Measurements from ENCODE around the gene CTSA.
A peak's percentile ranks its signal among the peaks of the same experiment; 100 is the strongest.

CTSA gene

GRCh38 chr20:45890985-45891983, at the start of gene CTSA, which contains the start of gene NEURL2:
Gene CTSA, plus strand, starts transcription at chr20:45891335. Its CDS starts 234 bp downstream, at chr20:45891569.
Gene NEURL2, minus strand, starts transcription at chr20:45891208. Its CDS starts 217 bp downstream, at chr20:45890991.
- Histone ChIP-seq H2AFZ (ENCODE audit: low read length, unreplicated experiment) (peak within 1 kb of the TSS; percentile 79), H3K36me3 (ENCODE audit: insufficient read depth, low read length) (no peaks in the 10 kb centered on the region), H3K4me3 (ENCODE audit: low read depth, low read length) (peak within 1 kb of the TSS; percentile 81), H3K4me1 (ENCODE audit: control insufficient read depth, insufficient read depth, low read length, unreplicated experiment) (peaks cover 8% of the 10 kb centered on the region), H3K27ac (ENCODE audit: low read depth, low read length) (peak within 1 kb of the TSS; percentile 39; the same call in 1 of the 2 replicates), H3K27me3 (ENCODE audit: insufficient read depth, low read length) (no peaks in the 10 kb centered on the region), H3K79me2 (ENCODE audit: control insufficient read depth, insufficient read depth, low read length, unreplicated experiment) (peaks cover 5% of the 10 kb centered on the region)

- Histone ChIP-seq H3K27ac (ENCODE audit: low read depth, low read length) (no peak overlapping the region), H3K79me2 (ENCODE audit: control insufficient read depth, insufficient read depth, low read length, unreplicated experiment) (no peaks in the 10 kb centered on the region), H3K4me3 (ENCODE audit: low read depth, low read length) (no peak overlapping the region), H3K36me3 (ENCODE audit: insufficient read depth, low read length) (peaks cover 6% of the 10 kb centered on the region; the same call in 1 of the 2 replicates), H2AFZ (ENCODE audit: low read length, unreplicated experiment) (no peak overlapping the region), H3K4me1 (ENCODE audit: control insufficient read depth, insufficient read depth, low read length, unreplicated experiment) (peaks cover 6% of the 10 kb centered on the region), H3K27me3 (ENCODE audit: insufficient read depth, low read length) (no peaks in the 10 kb centered on the region)
Measured at GRCh38 chr20:45841407-45842129, 49.6 kb upstream of the CTSA start.

GRCh38 chr20:45842169-45842812, 48.8 kb upstream of the CTSA start:
- H3K4me3 ChIP-seq (ENCODE audit: low read depth, low read length), result no peak overlapping the region
- H3K27me3 ChIP-seq (ENCODE audit: insufficient read depth, low read length), result no peaks in the 10 kb centered on the region
- H2AFZ ChIP-seq (ENCODE audit: low read length, unreplicated experiment), result no peak overlapping the region
- no peak overlapping the region for H3K27ac ChIP-seq (ENCODE audit: low read depth, low read length)
- H3K4me1 ChIP-seq (ENCODE audit: control insufficient read depth, insufficient read depth, low read length, unreplicated experiment), result no peaks in the 10 kb centered on the region
- peaks cover 6% of the 10 kb centered on the region; the same call in 1 of the 2 replicates for H3K36me3 ChIP-seq (ENCODE audit: insufficient read depth, low read length)
- H3K79me2 ChIP-seq (ENCODE audit: control insufficient read depth, insufficient read depth, low read length, unreplicated experiment), result no peaks in the 10 kb centered on the region

GRCh38 chr20:45843506-45843905, 47.6 kb upstream of the CTSA start:
- no peaks in the 10 kb centered on the region for H3K4me1 ChIP-seq (ENCODE audit: control insufficient read depth, insufficient read depth, low read length, unreplicated experiment)
- H3K4me3 ChIP-seq (ENCODE audit: low read depth, low read length), result no peak overlapping the region
- no peaks in the 10 kb centered on the region for H3K79me2 ChIP-seq (ENCODE audit: control insufficient read depth, insufficient read depth, low read length, unreplicated experiment)
- no peak overlapping the region for H3K27ac ChIP-seq (ENCODE audit: low read depth, low read length)
- no peak overlapping the region for H2AFZ ChIP-seq (ENCODE audit: low read length, unreplicated experiment)
- no peaks in the 10 kb centered on the region for H3K27me3 ChIP-seq (ENCODE audit: insufficient read depth, low read length)
- H3K36me3 ChIP-seq (ENCODE audit: insufficient read depth, low read length), result peaks cover 6% of the 10 kb centered on the region; the same call in 1 of the 2 replicates

- Histone ChIP-seq H3K27me3 (ENCODE audit: insufficient read depth, low read length) (no peaks in the 10 kb centered on the region), H3K36me3 (ENCODE audit: insufficient read depth, low read length) (peaks cover 6% of the 10 kb centered on the region; the same call in 1 of the 2 replicates), H2AFZ (ENCODE audit: low read length, unreplicated experiment) (no peak overlapping the region), H3K79me2 (ENCODE audit: control insufficient read depth, insufficient read depth, low read length, unreplicated experiment) (no peaks in the 10 kb centered on the region), H3K4me3 (ENCODE audit: low read depth, low read length) (no peak overlapping the region), H3K27ac (ENCODE audit: low read depth, low read length) (no peak overlapping the region), H3K4me1 (ENCODE audit: control insufficient read depth, insufficient read depth, low read length, unreplicated experiment) (no peaks in the 10 kb centered on the region)
Measured at GRCh38 chr20:45845452-45845851, 45.7 kb upstream of the CTSA start.

GRCh38 chr20:45848421-45848820, 42.7 kb upstream of the CTSA start:
- H3K4me3 ChIP-seq (ENCODE audit: low read depth, low read length), result no peak overlapping the region
- no peak overlapping the region for H2AFZ ChIP-seq (ENCODE audit: low read length, unreplicated experiment)
- no peaks in the 10 kb centered on the region for H3K4me1 ChIP-seq (ENCODE audit: control insufficient read depth, insufficient read depth, low read length, unreplicated experiment)
- H3K79me2 ChIP-seq (ENCODE audit: control insufficient read depth, insufficient read depth, low read length, unreplicated experiment), result no peaks in the 10 kb centered on the region
- H3K27ac ChIP-seq (ENCODE audit: low read depth, low read length), result no peak overlapping the region
- H3K27me3 ChIP-seq (ENCODE audit: insufficient read depth, low read length), result no peaks in the 10 kb centered on the region
- H3K36me3 ChIP-seq (ENCODE audit: insufficient read depth, low read length), result peaks cover 6% of the 10 kb centered on the region; the same call in 1 of the 2 replicates

GRCh38 chr20:45848969-45849582, 42.1 kb upstream of the CTSA start:
- Histone ChIP-seq H3K36me3 (ENCODE audit: insufficient read depth, low read length) (peaks cover 6% of the 10 kb centered on the region; the same call in 1 of the 2 replicates), H3K27ac (ENCODE audit: low read depth, low read length) (no peak overlapping the region), H3K4me1 (ENCODE audit: control insufficient read depth, insufficient read depth, low read length, unreplicated experiment) (no peaks in the 10 kb centered on the region), H3K79me2 (ENCODE audit: control insufficient read depth, insufficient read depth, low read length, unreplicated experiment) (no peaks in the 10 kb centered on the region), H3K27me3 (ENCODE audit: insufficient read depth, low read length) (no peaks in the 10 kb centered on the region), H2AFZ (ENCODE audit: low read length, unreplicated experiment) (no peak overlapping the region), H3K4me3 (ENCODE audit: low read depth, low read length) (no peak overlapping the region)

GRCh38 chr20:45850238-45850637, 40.9 kb upstream of the CTSA start:
- no peaks in the 10 kb centered on the region for H3K27me3 ChIP-seq (ENCODE audit: insufficient read depth, low read length)
- no peak overlapping the region for H3K4me3 ChIP-seq (ENCODE audit: low read depth, low read length)
- H3K36me3 ChIP-seq (ENCODE audit: insufficient read depth, low read length), result 0 out of 2 replicates have a peak, but pooled peaks cover 3% of the 10 kb centered on the region
- peaks cover 5% of the 10 kb centered on the region for H3K79me2 ChIP-seq (ENCODE audit: control insufficient read depth, insufficient read depth, low read length, unreplicated experiment)
- no peak overlapping the region for H3K27ac ChIP-seq (ENCODE audit: low read depth, low read length)
- no peak overlapping the region for H2AFZ ChIP-seq (ENCODE audit: low read length, unreplicated experiment)
- no peaks in the 10 kb centered on the region for H3K4me1 ChIP-seq (ENCODE audit: control insufficient read depth, insufficient read depth, low read length, unreplicated experiment)

GRCh38 chr20:45850926-45851325, 40.2 kb upstream of the CTSA start:
- no peaks in the 10 kb centered on the region for H3K27me3 ChIP-seq (ENCODE audit: insufficient read depth, low read length)
- peaks cover 7% of the 10 kb centered on the region for H3K79me2 ChIP-seq (ENCODE audit: control insufficient read depth, insufficient read depth, low read length, unreplicated experiment)
- no peaks in the 10 kb centered on the region for H3K4me1 ChIP-seq (ENCODE audit: control insufficient read depth, insufficient read depth, low read length, unreplicated experiment)
- 0 out of 2 replicates have a peak, but pooled peaks cover 3% of the 10 kb centered on the region for H3K36me3 ChIP-seq (ENCODE audit: insufficient read depth, low read length)
- no peak overlapping the region for H2AFZ ChIP-seq (ENCODE audit: low read length, unreplicated experiment)
- no peak overlapping the region for H3K4me3 ChIP-seq (ENCODE audit: low read depth, low read length)
- H3K27ac ChIP-seq (ENCODE audit: low read depth, low read length), result no peak overlapping the region

GRCh38 chr20:45851501-45851900, 39.6 kb upstream of the CTSA start:
- H3K27ac ChIP-seq (ENCODE audit: low read depth, low read length), result no peak overlapping the region
- H3K36me3 ChIP-seq (ENCODE audit: insufficient read depth, low read length), result 0 out of 2 replicates have a peak, but pooled peaks cover 3% of the 10 kb centered on the region
- H3K4me1 ChIP-seq (ENCODE audit: control insufficient read depth, insufficient read depth, low read length, unreplicated experiment), result no peaks in the 10 kb centered on the region

More at GRCh38 chr20:45851501-45851900, 39.6 kb upstream of the CTSA start:
- Histone ChIP-seq H3K4me3 (ENCODE audit: low read depth, low read length) (no peak overlapping the region), H3K27me3 (ENCODE audit: insufficient read depth, low read length) (no peaks in the 10 kb centered on the region), H3K79me2 (ENCODE audit: control insufficient read depth, insufficient read depth, low read length, unreplicated experiment) (peaks cover 13% of the 10 kb centered on the region), H2AFZ (ENCODE audit: low read length, unreplicated experiment) (no peak overlapping the region)
